ENCODE data around the gene RNF225.
A peak's percentile ranks its signal among the peaks of the same experiment; 100 is the strongest.

RNF225 gene

DNA sequence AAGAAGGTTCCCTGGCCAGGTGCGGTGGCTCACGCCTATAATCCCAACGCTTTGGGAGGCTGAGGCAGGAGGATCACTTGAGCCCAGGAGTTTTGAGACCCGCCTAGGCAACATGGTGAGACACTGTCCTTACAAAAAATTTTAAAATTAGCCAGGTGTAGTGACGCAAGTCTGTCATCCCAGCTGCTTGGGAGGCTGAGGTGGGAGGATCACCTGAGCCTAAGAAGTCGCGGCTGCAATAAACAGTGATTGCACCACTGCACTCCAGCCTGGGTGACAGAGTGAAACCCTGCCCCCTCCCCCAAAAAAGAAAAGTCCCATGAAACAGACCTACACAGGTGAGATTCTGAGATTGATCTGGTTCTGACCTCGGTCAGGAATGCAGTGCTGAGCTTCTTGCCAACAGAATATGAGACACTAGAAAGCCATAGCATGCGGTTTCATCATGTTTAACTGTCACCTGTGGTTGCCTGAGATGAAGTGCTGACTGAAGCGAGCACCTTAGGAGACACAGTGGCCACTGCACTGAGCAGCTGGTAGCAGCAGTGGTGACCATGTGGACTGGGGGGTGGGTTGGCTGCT, 40.1 kb upstream of the RNF225 start:
- no peak overlapping the region for H3K4me3 Mint-ChIP-seq

DNA sequence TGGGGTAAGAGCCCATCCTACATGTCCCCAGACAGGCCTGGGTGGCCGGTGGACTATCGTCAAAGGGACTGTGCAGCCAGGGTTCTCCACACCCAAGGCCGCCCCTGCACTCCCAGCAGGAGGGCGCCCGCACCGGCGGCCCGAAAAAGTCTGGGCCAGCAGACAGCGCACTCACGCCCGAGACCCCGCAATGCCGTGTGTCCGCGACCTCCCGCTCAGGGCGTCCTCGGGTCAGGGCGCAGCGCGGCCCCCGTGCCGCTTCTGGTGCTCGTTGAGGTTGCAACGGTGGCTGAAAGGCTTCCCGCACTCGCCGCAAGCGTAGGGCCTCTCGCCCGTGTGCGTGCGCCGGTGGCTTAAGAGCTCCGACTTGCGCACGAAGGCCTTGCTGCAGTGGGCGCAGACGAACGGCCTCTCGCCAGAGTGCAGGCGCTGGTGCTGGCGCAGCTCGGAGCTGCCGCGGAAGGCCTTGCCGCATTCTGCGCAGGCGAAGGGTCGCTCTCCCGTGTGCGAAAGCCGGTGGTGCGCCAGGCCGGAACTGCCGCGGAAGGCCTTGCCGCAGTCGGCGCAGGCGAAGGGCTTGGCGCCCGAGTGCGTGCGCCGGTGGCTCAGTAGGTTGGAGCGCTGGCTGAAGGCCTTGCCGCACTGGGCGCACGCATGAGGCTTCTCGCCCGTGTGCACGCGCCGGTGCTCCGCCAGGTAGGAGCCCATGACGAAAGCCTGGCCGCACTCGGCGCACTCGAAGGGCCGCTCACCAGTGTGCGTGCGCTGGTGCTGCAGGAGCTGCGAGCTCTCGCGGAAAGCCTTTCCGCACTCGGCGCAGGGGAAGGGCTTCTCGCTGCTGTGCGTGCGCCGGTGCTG, 39.3 kb upstream of the RNF225 start:
- H3K36me3 Mint-ChIP-seq (ENCODE audit: low read depth) = no peaks in the 10 kb centered on the region
- H3K4me1 Mint-ChIP-seq (ENCODE audit: low read depth) = peaks cover 3% of the 10 kb centered on the region
- H3K27ac Mint-ChIP-seq = no peak overlapping the region
- no peaks in the 10 kb centered on the region for H3K27me3 Mint-ChIP-seq (ENCODE audit: low read depth)
- peak overlapping the region; percentile 34 for H3K4me3 Mint-ChIP-seq
- no peaks in the 10 kb centered on the region for H3K9me3 Mint-ChIP-seq

More for the DNA sequence above, 40.1 kb upstream of the RNF225 start:
- Mint-ChIP-seq H3K27ac (no peak overlapping the region), H3K27me3 (ENCODE audit: low read depth) (no peaks in the 10 kb centered on the region), H3K36me3 (ENCODE audit: low read depth) (no peaks in the 10 kb centered on the region), H3K4me1 (ENCODE audit: low read depth) (peaks cover 3% of the 10 kb centered on the region), H3K9me3 (no peaks in the 10 kb centered on the region)

DNA sequence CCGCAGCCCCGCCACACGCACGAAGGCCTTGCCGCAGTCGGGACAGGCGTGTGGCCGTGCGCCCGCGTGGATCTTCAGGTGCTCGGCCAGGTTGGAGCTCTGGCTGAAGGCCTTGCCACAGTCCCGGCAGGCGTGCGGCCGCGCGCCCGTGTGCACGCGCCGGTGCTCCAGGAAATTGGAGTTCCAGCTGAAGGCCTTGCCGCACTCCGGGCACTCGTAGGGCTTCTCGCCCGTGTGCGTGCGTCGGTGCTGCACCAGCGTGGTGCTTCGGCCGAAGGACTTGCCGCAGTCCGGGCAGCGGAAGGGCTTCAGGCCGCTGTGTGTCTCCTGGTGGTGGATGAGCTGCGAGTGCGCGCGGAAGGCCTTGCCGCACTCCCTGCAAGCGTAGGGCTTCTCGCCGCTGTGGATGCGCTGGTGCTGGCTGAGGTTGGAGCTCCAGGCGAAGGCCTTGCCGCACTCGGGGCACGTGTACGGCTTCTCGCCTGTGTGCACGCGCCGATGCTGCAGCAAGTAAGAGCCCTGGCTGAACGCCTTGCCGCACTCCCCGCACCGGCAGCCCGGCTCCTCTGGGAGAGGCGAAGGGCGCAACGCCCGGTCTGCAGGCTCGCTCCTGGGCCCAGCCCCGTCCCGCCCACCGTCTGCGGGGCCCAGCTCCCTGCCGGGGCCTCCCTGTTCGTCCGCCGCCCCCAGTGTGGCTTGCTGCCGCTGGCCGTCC, 38.5 kb upstream of the RNF225 start:
- Mint-ChIP-seq H3K27ac (no peak overlapping the region), H3K36me3 (ENCODE audit: low read depth) (no peaks in the 10 kb centered on the region), H3K4me3 (peak overlapping the region; percentile 34), H3K27me3 (ENCODE audit: low read depth) (no peaks in the 10 kb centered on the region), H3K9me3 (no peaks in the 10 kb centered on the region), H3K4me1 (ENCODE audit: low read depth) (peaks cover 5% of the 10 kb centered on the region)

DNA sequence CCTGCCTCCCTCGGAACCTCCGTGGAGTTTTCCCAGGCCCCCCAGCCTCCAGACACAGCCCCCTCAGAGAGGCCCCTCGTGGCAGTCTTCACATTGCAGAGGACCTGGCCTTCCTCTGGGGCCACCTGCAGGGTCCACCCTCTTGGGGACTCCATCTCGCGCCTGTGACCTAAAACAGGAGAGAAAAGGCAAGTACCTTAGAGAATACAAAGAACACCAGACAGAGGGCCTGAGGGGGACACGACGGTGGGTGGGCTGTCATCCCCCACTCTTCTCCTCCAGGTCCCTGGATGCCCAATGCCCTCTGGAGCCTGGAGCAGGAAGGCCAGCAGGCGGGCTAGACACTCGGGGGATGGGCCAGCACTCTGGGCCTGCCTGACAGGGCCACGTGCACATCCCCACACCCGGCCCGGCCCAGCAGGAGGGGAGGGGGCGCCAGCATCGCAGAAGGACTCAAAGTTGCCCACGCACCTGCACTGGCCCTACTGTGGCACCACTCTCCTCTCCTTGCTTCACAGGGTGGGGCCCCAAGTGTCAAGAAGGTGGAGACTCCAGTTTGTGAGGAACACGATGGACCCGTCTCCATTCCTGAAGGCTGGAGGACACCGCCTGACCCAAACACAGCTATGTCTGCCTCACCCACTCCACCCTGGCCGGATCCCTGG, 37.8 kb upstream of the RNF225 start:
- Mint-ChIP-seq H3K27ac (no peak overlapping the region), H3K36me3 (ENCODE audit: low read depth) (no peaks in the 10 kb centered on the region), H3K9me3 (no peaks in the 10 kb centered on the region), H3K4me3 (no peak overlapping the region), H3K27me3 (ENCODE audit: low read depth) (no peaks in the 10 kb centered on the region), H3K4me1 (ENCODE audit: low read depth) (peaks cover 8% of the 10 kb centered on the region)

DNA sequence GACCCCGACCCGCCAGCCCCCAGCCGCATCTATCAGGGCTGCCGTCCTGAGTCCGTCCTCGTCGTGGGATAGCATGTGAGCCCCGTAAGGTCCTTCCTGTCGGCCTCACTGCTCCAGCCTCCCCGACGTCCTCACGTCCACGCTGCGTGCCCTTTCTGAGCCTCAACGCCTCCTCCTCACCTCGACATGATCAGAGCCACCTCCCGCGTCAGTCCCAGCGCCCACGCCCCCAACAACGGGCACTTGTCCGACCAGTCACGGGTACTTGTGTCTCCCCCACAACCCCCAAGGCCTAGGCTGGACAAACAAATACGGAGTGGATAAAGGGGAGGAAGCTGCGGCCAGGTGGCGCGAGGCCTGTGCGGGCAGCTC, 33.6 kb upstream of the RNF225 start:
- H3K27me3 Mint-ChIP-seq (ENCODE audit: low read depth) = no peaks in the 10 kb centered on the region
- H3K27ac Mint-ChIP-seq = peak overlapping the region; percentile 86
- peaks cover 7% of the 10 kb centered on the region for H3K4me1 Mint-ChIP-seq (ENCODE audit: low read depth)
- no peaks in the 10 kb centered on the region for H3K36me3 Mint-ChIP-seq (ENCODE audit: low read depth)
- no peaks in the 10 kb centered on the region for H3K9me3 Mint-ChIP-seq
- H3K4me3 Mint-ChIP-seq = peak overlapping the region; percentile 90

DNA sequence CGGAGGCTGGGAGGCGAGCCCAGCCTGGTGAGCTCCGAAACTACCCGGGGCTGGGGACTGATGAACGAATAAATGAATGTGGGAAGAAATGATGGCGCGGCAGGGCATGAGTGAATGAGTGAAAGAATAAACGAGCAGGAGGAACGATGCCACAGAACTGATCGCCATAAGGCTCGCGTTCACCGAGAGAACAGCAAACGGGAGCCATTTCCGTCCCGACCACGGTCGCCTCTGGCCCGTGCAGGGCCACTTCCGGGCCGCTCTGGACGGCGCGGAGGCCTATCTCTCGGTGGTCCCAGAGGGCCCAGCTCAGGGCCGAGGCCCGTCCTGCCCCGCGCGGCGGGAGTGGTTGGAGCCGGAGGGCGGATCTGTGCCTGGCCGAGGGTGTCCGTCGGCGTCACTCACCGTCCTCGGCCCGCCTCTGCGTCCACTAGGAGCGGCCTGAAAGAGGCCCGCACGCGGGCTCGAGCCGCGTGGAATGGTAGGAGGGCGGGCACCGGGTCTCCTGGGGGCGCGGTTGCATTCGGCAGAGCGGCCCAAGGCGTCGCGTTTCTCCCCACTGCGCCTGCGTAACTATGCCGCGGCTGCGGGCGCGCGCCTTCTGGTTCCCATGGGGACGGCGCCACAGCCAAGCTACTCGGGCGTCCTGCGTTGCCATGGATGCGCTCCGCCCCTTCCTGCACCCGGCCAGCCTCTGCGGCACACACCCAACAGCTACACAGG, 33.0 kb upstream of the RNF225 start, which contains the start of gene ZNF497:
Gene ZNF497, minus strand, starts transcription at position 480 of the 723 bp plus-strand sequence. CDS start 5,116 bp downstream, outside the sequence.
- H3K27me3 Mint-ChIP-seq (ENCODE audit: low read depth) = no peaks in the 10 kb centered on the region
- H3K27ac Mint-ChIP-seq = peak within 1 kb of the TSS; percentile 86
- peaks cover 7% of the 10 kb centered on the region for H3K4me1 Mint-ChIP-seq (ENCODE audit: low read depth)
- no peaks in the 10 kb centered on the region for H3K36me3 Mint-ChIP-seq (ENCODE audit: low read depth)
- H3K9me3 Mint-ChIP-seq = no peaks in the 10 kb centered on the region
- peak within 1 kb of the TSS; percentile 90 for H3K4me3 Mint-ChIP-seq

DNA sequence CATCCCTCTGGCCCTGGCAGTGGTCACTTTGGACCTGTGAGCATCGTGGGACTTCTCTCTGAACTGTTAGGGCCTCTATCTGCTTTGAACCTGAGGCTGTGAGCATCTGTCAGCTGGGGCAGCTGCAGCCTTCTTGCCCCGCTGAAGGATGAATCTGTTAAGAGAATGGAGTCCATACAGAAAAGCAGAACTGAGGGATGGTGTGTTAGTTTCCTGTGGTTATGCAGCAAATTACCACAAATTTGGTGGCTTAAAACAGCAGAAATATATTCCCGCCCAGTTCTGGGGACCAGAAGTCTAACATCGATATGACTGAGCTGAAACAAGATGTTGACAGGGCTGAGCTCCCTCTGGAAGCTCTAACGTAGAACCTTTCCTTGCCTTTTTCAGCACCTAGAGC, 31.3 kb upstream of the RNF225 start:
- Mint-ChIP-seq H3K27ac (no peak overlapping the region), H3K4me1 (ENCODE audit: low read depth) (peaks cover 7% of the 10 kb centered on the region), H3K27me3 (ENCODE audit: low read depth) (no peaks in the 10 kb centered on the region), H3K9me3 (no peaks in the 10 kb centered on the region), H3K36me3 (ENCODE audit: low read depth) (no peaks in the 10 kb centered on the region), H3K4me3 (no peak overlapping the region)

DNA sequence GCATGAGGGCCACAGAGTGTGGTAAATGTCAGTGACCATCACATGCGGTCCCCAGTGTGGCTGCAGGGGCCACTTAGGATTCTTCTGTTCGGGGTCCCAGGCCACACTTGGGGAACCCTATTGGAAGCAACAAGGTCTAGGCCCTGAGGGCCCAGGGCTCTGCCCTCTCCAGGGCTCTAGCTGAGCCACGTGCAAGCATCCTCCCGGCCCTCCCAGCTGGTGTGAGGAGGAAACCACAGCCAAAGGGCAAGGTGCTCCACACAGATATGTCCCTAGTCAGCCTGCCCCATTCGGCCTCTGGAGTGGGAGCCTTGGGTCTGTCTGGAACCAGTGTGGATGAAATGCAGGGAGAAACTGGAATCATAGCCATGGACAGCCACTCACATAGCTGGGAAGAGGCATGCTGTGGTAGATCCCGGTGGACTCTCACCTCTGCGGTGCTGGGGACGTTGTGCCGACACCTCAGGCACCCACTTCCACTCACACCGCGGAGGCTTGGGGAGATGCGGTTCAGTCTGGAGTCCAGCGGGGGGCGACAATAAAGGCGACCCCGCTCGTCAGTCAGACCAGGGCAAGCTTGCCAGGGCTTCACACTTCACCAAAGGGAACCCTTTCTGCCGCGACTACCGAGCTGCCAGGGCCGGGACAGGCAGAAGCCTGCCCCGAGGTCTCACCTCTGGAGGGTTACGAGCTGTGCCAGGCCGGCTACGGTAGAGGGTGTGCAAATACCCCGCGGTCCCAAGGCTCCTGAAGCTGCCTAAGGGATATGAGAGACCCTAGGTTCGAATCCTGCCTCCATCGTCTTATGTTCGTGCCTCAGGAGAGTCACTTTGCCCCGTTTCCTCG, 28.6 kb upstream of the RNF225 start:
- Mint-ChIP-seq H3K27ac (no peak overlapping the region), H3K4me1 (ENCODE audit: low read depth) (peaks cover 6% of the 10 kb centered on the region), H3K36me3 (ENCODE audit: low read depth) (no peaks in the 10 kb centered on the region), H3K9me3 (no peaks in the 10 kb centered on the region), H3K4me3 (no peak overlapping the region), H3K27me3 (ENCODE audit: low read depth) (no peaks in the 10 kb centered on the region)

DNA sequence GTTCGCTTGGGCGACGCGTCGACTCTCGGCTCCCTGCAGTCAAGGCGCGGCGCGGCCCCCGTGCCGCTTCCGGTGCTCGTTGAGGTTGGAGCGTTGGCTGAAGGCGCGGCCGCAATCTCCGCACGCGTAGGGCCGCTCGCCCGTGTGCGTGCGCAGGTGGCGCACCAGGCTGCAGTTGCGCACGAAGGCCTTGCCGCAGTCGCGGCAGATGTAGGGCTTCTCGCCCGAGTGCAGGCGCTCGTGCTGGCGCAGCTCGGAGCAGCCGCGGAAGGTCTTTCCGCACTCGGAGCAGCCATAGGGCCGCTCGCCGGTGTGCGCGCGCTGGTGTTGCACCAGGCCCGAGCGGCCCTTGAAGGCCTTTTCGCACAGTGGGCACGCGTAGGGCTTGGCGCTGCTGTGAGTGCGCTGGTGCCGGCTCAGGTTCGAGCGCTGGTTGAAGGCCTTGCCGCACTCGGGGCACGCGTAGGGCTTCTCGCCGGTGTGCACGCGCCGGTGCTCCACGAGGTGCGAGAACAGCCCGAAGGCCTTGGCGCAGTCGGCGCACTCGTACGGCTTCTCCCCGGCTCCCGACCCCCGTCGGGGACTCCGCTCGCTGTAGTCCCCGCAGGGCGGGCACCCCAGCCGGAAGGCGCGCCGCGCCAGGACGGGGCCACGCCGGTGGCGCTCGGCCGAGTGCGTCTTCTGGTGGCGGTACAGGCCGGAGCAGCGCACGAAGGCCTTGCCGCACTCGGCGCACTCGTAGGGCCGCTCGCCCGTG, 27.6 kb upstream of the RNF225 start:
- Mint-ChIP-seq H3K4me1 (ENCODE audit: low read depth) (no peaks in the 10 kb centered on the region), H3K4me3 (no peak overlapping the region), H3K27me3 (ENCODE audit: low read depth) (no peaks in the 10 kb centered on the region), H3K27ac (no peak overlapping the region), H3K36me3 (ENCODE audit: low read depth) (no peaks in the 10 kb centered on the region), H3K9me3 (no peaks in the 10 kb centered on the region)

DNA sequence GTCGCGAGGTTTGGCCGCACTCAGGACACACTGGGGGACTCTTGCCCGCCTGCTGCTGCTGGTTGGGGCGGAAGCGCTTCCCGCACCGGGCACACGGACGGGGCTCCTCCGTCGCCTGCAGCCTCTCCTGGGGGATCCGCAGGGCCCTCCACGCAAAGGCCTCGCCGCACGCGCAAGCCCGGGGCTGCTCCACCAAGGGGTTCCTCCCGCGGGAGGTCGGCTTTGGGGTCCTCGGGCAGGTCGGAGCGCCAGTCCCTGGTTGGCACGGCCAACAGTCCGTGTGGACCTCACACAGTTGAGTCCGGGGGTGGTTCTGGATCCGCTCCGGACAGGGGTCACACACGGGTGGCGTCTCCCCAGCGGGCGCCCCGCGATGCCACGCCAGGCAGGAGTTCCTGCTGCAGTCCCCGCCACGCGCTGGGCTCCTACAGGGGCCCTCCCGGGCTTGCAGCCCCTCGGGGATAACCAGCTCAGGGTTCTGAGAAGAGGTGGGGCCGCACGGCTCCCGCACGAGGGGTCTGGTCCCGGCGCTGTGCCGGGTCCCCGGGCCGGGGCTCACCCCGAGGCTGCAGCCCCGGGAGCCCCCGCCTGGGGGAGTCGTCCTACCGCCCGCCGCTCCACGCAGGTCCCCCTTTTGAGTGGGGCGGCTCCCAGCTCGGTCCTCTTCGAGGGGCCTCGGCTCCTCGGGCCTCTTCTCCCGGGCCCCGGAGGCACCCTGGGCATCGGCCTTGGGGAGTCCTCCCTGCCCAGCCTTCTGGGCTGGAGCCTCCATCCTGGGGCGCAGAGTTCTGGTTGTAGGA, 26.7 kb upstream of the RNF225 start:
- no peak overlapping the region for H3K27ac Mint-ChIP-seq
- H3K27me3 Mint-ChIP-seq (ENCODE audit: low read depth) = no peaks in the 10 kb centered on the region
- H3K36me3 Mint-ChIP-seq (ENCODE audit: low read depth) = no peaks in the 10 kb centered on the region
- H3K4me1 Mint-ChIP-seq (ENCODE audit: low read depth) = no peaks in the 10 kb centered on the region
- no peak overlapping the region for H3K4me3 Mint-ChIP-seq
- no peaks in the 10 kb centered on the region for H3K9me3 Mint-ChIP-seq

DNA sequence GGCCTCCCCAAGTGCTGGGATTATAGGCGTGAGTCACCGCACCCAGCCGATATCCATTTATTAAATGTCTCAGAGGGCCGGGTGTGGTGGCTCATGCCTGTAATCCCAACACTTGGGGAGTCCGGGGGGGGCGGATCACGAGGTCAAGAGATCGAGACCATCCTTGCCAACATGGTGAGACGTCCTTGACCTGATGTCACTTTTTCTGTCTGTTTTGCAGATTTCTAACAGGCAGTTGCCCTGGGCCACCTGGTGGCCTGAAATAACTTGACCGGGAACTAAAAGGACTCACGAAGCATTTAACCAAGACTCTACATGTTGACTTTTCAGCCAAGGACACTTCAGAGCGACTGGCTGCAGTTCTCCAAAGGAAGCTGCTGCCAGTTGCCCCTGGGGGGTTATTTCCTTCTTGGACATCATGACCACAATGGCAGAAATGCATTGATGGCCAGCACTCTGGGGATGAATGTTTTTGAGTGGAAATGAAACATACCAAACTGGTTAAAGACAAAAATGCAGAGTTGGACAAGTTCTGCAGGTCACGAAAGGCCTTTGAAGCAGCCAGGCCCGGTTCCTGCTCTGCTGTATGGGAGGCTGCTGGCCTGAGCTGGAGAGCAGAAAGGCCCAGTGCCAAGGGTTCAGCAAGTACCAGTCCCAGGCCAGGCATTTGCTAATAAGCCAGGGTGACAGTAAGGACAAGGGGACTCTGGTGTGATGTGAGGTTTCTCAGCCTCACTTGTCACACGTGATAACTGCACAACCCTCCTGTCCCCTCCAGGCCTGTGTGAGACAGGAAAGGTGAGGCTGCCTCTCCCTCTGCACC, 22.9 kb upstream of the RNF225 start:
- no peaks in the 10 kb centered on the region for H3K36me3 Mint-ChIP-seq (ENCODE audit: low read depth)
- no peak overlapping the region for H3K27ac Mint-ChIP-seq
- no peaks in the 10 kb centered on the region for H3K27me3 Mint-ChIP-seq (ENCODE audit: low read depth)
- no peak overlapping the region for H3K4me3 Mint-ChIP-seq
- H3K4me1 Mint-ChIP-seq (ENCODE audit: low read depth) = no peaks in the 10 kb centered on the region
- H3K9me3 Mint-ChIP-seq = no peaks in the 10 kb centered on the region

DNA sequence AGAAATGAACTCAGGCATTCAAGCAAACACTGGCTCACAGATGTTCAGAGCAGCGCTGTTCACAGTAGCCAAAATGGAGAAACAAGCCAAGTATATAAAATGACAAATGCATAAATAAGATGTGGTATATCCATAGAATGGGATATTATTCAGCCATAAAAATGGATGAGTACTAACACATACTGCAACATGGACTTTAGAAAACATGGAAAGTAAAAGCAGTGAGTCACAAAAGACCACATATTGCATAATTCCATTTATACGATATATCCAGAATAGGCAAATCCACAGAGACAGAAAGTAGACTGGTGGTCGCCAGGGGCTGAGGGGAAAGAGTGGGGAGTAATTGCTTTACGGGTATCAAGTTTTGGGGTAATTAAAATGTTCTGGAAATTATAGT, 21.3 kb upstream of the RNF225 start:
- Mint-ChIP-seq H3K27me3 (ENCODE audit: low read depth) (no peaks in the 10 kb centered on the region), H3K27ac (no peak overlapping the region), H3K9me3 (no peaks in the 10 kb centered on the region), H3K36me3 (ENCODE audit: low read depth) (no peaks in the 10 kb centered on the region), H3K4me1 (ENCODE audit: low read depth) (no peaks in the 10 kb centered on the region), H3K4me3 (no peak overlapping the region)

Data from T-helper 1 cell treated with Interleukin-12 subunit alpha and Interleukin-12 subunit beta and Interleukin-4 antibody, amounts not matched to agents 30 μg/mL and 1 μg/mL, for 36 hours (primary cell).